BJ (cell line): Measurements from ENCODE around the gene RASGRP3. TPM values are rescaled to one million over a fixed set of nuclear protein-coding genes. Genes with fewer than 3 reads are reported as not detected.

ENCODE experiments used
- CTCF ChIA-PET: fragments of 350-600 bp; formaldehyde crosslinking; extraction: SDS; loops from one replicate; lab custom pipeline; 2021; ENCODE audit warnings: antibody characterized with exemption, inconsistent platforms; lab: Yijun Ruan, JAX
- POLR2A ChIA-PET: fragments of 300-600 bp; sonication (Branson Sonifier 250); formaldehyde crosslinking; extraction: SDS; loops from one replicate; lab custom pipeline; 2021; ENCODE audit warnings: antibody characterized with exemption; lab: Charles Lee
- DNase-seq: peaks from one replicate; pipeline ENCODE4 v3.0.0-alpha.2; 2011; ENCODE audit warnings: low read depth
- H3K27me3 ChIP-seq: 2 replicates; pipeline ENCODE4 v1.6.0; 2011; ENCODE audit warnings: low read length; ENCODE audit not compliant: control insufficient read depth, insufficient read depth
- H3K36me3 ChIP-seq: 2 replicates; pipeline ENCODE4 v1.5.1; 2011; ENCODE audit warnings: low read length; ENCODE audit not compliant: control insufficient read depth, insufficient read depth
- H3K4me3 ChIP-seq: 2 replicates; pipeline ENCODE4 v1.5.1; 2011; ENCODE audit warnings: low read depth, mild to moderate bottlenecking, control low read depth, low read length
- polyA plus RNA-seq: library from polyadenylated mRNA; depleted of rRNA; stranded (reverse); fragments of >200 nt; gene quantifications from 2 replicates; pipeline ENCODE4 v1.2.3, GENCODE V29; 2011
- TF ChIP-seq, protein P1 (sequence below): IDR thresholded peaks from 2 replicates; pipeline ENCODE4 v1.5.1; 2011; ENCODE audit warnings: low read depth, mild to moderate bottlenecking, control low read depth, inconsistent platforms, low read length, moderate library complexity; ENCODE audit not compliant: insufficient read depth

Gene RASGRP3
- polyA plus RNA-seq, 1 experiment: 2.6 TPM

DNA sequence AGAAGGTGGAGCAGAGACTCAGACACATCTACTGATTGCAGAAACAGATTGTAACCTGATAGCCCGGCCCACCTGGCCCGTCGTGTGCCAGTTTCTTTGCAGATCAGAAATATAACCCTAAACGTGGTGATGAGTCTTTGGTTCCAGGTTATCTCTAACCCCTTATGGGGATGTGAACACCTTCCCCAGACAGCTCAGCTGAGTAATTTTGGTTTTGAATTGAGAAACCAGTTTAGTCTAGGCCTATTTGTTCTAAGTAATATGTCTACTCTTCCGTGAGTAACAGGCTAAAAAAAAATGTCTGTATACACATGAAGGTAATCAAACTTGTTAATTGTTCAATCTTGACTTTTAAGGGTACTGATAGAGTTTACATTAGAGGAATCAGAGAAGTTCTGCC is 35.7 kb downstream of the RASGRP3 start:
- POLR2A ChIA-PET: no interaction called here
- H3K36me3 ChIP-seq: no peaks in the 10 kb centered on the region
- CTCF ChIA-PET: no interaction called here
- TF ChIP-seq, protein P1, sequence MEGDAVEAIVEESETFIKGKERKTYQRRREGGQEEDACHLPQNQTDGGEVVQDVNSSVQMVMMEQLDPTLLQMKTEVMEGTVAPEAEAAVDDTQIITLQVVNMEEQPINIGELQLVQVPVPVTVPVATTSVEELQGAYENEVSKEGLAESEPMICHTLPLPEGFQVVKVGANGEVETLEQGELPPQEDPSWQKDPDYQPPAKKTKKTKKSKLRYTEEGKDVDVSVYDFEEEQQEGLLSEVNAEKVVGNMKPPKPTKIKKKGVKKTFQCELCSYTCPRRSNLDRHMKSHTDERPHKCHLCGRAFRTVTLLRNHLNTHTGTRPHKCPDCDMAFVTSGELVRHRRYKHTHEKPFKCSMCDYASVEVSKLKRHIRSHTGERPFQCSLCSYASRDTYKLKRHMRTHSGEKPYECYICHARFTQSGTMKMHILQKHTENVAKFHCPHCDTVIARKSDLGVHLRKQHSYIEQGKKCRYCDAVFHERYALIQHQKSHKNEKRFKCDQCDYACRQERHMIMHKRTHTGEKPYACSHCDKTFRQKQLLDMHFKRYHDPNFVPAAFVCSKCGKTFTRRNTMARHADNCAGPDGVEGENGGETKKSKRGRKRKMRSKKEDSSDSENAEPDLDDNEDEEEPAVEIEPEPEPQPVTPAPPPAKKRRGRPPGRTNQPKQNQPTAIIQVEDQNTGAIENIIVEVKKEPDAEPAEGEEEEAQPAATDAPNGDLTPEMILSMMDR: no peak
- no peak for DNase-seq
- no peak overlapping the region for H3K4me3 ChIP-seq
- no peaks in the 10 kb centered on the region for H3K27me3 ChIP-seq

DNA sequence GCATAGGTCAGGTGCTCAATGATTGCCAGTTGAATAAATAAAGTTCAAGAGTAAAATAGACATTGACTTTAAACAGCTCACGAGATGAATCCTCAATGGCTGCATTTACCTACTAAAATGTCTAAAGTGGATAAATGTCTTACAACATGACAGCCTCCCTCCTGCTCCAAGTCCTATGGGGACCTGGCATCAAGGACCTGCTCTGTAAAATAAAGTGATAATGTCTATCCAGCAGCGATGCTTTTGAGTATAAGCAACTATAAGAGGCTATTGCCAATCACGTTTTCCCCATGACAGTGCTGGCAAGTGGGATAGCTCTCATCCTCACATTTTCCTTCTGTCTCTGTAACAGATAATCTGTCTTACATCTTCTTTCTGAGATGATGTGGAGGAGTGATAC is 37.0 kb downstream of the RASGRP3 start:
- CTCF ChIA-PET: no interaction called here

GRCh38 chr2:33516456-33516995 is 40.1 kb downstream of the RASGRP3 start:
- no peak overlapping the region for H3K4me3 ChIP-seq
- no peak for DNase-seq
- no peaks in the 10 kb centered on the region for H3K36me3 ChIP-seq
- TF ChIP-seq, protein P1: no peak
- H3K27me3 ChIP-seq: no peaks in the 10 kb centered on the region
- CTCF ChIA-PET: no interaction called here
- POLR2A ChIA-PET: no interaction called here

More for the DNA sequence above, 37.0 kb downstream of the RASGRP3 start:
- POLR2A ChIA-PET: no interaction called here
- no peak overlapping the region for H3K4me3 ChIP-seq
- TF ChIP-seq, protein P1: no peak
- H3K36me3 ChIP-seq: no peaks in the 10 kb centered on the region
- H3K27me3 ChIP-seq: no peaks in the 10 kb centered on the region
- DNase-seq: no peak

GRCh38 chr2:33518200-33518599 is 41.8 kb downstream of the RASGRP3 start:
- H3K36me3 ChIP-seq: no peaks in the 10 kb centered on the region
- DNase-seq: no peak
- TF ChIP-seq, protein P1: no peak
- no peak overlapping the region for H3K4me3 ChIP-seq
- ChIA-PET POLR2A (no interaction called here), CTCF (interaction anchor here (0.6 kb wide), 1 partner anchor 458 kb away, joined by 3 read pairs; no protein-coding TSS in a partner anchor)
- no peaks in the 10 kb centered on the region for H3K27me3 ChIP-seq

DNA sequence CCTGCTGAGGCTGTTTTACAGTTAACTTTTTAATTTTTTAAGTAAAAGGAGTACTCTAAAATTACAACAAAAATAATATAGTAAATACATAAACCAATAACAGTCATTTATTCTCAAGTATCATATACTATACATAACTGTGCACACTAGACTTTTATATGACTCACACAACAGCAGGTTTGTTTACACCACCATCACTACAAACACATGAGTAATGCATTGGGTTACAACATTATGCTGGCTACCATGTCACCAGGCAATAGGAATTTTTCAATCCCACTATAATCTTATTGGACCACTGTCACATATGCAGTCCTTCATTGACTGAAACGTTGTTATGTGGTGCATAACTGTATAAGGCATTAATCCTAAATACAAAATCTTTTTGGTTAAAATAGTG is 42.5 kb downstream of the RASGRP3 start:
- TF ChIP-seq, protein P1: no peak
- no peaks in the 10 kb centered on the region for H3K36me3 ChIP-seq
- no peak for DNase-seq
- H3K4me3 ChIP-seq: no peak overlapping the region
- ChIA-PET CTCF (interaction anchor here (0.6 kb wide), 1 partner anchor 459 kb away, joined by 3 read pairs; no protein-coding TSS in a partner anchor), POLR2A (no interaction called here)
- H3K27me3 ChIP-seq: no peaks in the 10 kb centered on the region
